GM12878 (cell line): Measurements from ENCODE around the gene EGFL8. TPM values are rescaled to one million over a fixed set of nuclear protein-coding genes. Genes with fewer than 3 reads are reported as not detected.

ENCODE experiments used
- ATAC-seq: fragments of 200-7000 bp; cut with Tn5 transposase; 3 replicates; pipeline ENCODE4 v1.9.1; 2020; ENCODE audit warnings: mild to moderate bottlenecking, moderate library complexity
- BruUV-seq: library from RNA; stranded (reverse); fragments of 400-500 nt; replicated peaks from 2 replicates; lab custom pipeline; 2021; lab: Mats Ljungman, UMichigan
- CTCF ChIA-PET: fragments of 300-600 bp; sonication (Branson Sonifier 250); formaldehyde crosslinking; extraction: SDS; loops from one replicate; lab custom pipeline; 2021; ENCODE audit warnings: inconsistent platforms; lab: Yijun Ruan, JAX
- POLR2A ChIA-PET: fragments of 350-600 bp; formaldehyde crosslinking; extraction: SDS; loops from one replicate; lab custom pipeline; 2021; ENCODE audit warnings: inconsistent platforms; lab: Charles Lee
- RAD21 ChIA-PET: fragments of 300-600 bp; sonication (Branson Sonifier 250); formaldehyde crosslinking; loops from one replicate; lab custom pipeline; 2023; ENCODE audit warnings: antibody characterized with exemption; ENCODE audit not compliant: unreplicated experiment; lab: Charles Lee
- SMC1A ChIA-PET: fragments of 300-600 bp; sonication (Branson Sonifier 250); formaldehyde crosslinking; loops from one replicate; lab custom pipeline; 2023; ENCODE audit not compliant: unreplicated experiment, uncharacterized antibody; lab: Charles Lee
- DNase-seq: peaks from one replicate; pipeline ENCODE4 v3.0.0-alpha.2; 2011; ENCODE audit warnings: low read depth, low spot score
- FAIRE-seq: peaks from 3 replicates; lab custom pipeline; 2011; peaks lifted over from hg19 to GRCh38; lab: Jason Lieb, UNC
- H2AFZ ChIP-seq: 2 replicates; pipeline ENCODE4 v1.6.0; 2011; ENCODE audit warnings: low read depth, low read length, control low read depth; ENCODE audit not compliant: control insufficient read depth
- H3K27ac ChIP-seq: 2 replicates; pipeline ENCODE4 v1.5.1; 2011; ENCODE audit warnings: control low read depth; ENCODE audit not compliant: control insufficient read depth, insufficient read depth
- H3K27me3 ChIP-seq, 2 experiments: replicated peaks in 1 of 2; 2 replicates each; pipeline versions ENCODE4 v1.6.0 to v1.6.1; 2011; ENCODE audit warnings: low read length in 1 of 2; ENCODE audit not compliant: control insufficient read depth in 2 of 2, insufficient read depth in 2 of 2
- H3K36me3 ChIP-seq, 2 experiments: 2 replicates each; pipeline ENCODE4 v1.5.1; 2011; ENCODE audit warnings: low read length in 1 of 2; ENCODE audit not compliant: control insufficient read depth in 2 of 2, insufficient read depth in 2 of 2
- H3K4me1 ChIP-seq: 2 replicates; pipeline ENCODE4 v1.6.1; 2011; ENCODE audit warnings: mild to moderate bottlenecking, low read length, moderate library complexity, mixed read lengths; ENCODE audit not compliant: control insufficient read depth, insufficient read depth
- H3K4me2 ChIP-seq: 2 replicates; pipeline ENCODE4 v1.6.0; 2011; ENCODE audit warnings: control low read depth; ENCODE audit not compliant: control insufficient read depth, insufficient read depth
- H3K4me3 ChIP-seq: fragments of 200-600 bp; sonication (generic); 2 replicates; pipeline ENCODE4 v1.5.1; 2016
- H3K79me2 ChIP-seq: 2 replicates; pipeline ENCODE4 v1.6.0; 2011; ENCODE audit warnings: low read length; ENCODE audit not compliant: control insufficient read depth, insufficient read depth
- H3K9ac ChIP-seq: 2 replicates; pipeline ENCODE4 v1.8.0; 2011; ENCODE audit warnings: low read length, control low read depth, mixed read lengths; ENCODE audit not compliant: control insufficient read depth, insufficient read depth
- H3K9me3 ChIP-seq: replicated peaks from 3 replicates; pipeline ENCODE4 v1.5.1; 2011; ENCODE audit warnings: mild to moderate bottlenecking, low read length; ENCODE audit not compliant: control insufficient read depth, insufficient read depth
- H4K20me1 ChIP-seq: 2 replicates; pipeline ENCODE4 v1.6.0; 2011; ENCODE audit not compliant: control insufficient read depth, insufficient read depth
- BRCA1 ChIP-seq: IDR thresholded peaks from 2 replicates; pipeline ENCODE4 v1.6.1; 2011; ENCODE audit warnings: low read depth, low read length, improper control_type of control experiment
- CREM ChIP-seq: IDR thresholded peaks from 2 replicates; pipeline ENCODE4 v1.6.1; 2014; ENCODE audit warnings: antibody characterized with exemption, low read depth
- E2F4 ChIP-seq: IDR thresholded peaks from 2 replicates; pipeline ENCODE4 v1.6.1; 2012; ENCODE audit warnings: low read depth, low read length, improper control_type of control experiment
- PML ChIP-seq: IDR thresholded peaks from 2 replicates; pipeline ENCODE4 v1.6.1; 2012; ENCODE audit warnings: low read length, inconsistent platforms
- SREBF1 ChIP-seq: IDR thresholded peaks from 2 replicates; pipeline ENCODE4 v1.6.1; 2012; ENCODE audit warnings: mild to moderate bottlenecking, low read length
- SREBF2 ChIP-seq: IDR thresholded peaks from 2 replicates; pipeline ENCODE4 v1.6.1; 2012; ENCODE audit warnings: mild to moderate bottlenecking, low read length
- TBL1XR1 ChIP-seq: IDR thresholded peaks from 2 replicates; pipeline ENCODE4 v1.6.1; 2012; ENCODE audit warnings: low read depth, low read length, improper control_type of control experiment
- ZNF217 ChIP-seq: fragments of 450-650 bp; IDR thresholded peaks from 2 replicates; pipeline ENCODE4 v1.6.1; 2017; ENCODE audit warnings: antibody characterized with exemption, mild to moderate bottlenecking
- WGBS: methylation state at CpG from one replicate; pipeline ENCODE4 v1.1.6; 2016; ENCODE audit warnings: low lambda C conversion rate; ENCODE audit not compliant: insufficient replicate concordance, insufficient coverage; ENCODE audit errors: missing lambda C conversion rate; 5-methylcytosine and 5-hydroxymethylcytosine counted together
- in situ Hi-C: fragments of 300-500 bp; cut with MboI; formaldehyde crosslinking; loops from 9 replicates; pipeline ENCODE4 v1.14.3; 2018; ENCODE audit warnings: mixed read lengths
- intact Hi-C: fragments of 100-400 bp; cut with micrococcal nuclease; formaldehyde crosslinking; loops from one replicate; pipeline ENCODE4 v1.14.2; 2022; ENCODE audit not compliant: unreplicated experiment
- polyA plus RNA-seq, 11 experiments: library from polyadenylated mRNA; depleted of rRNA in 4 of 11; unstranded in 6 of 11; stranded (reverse) in 5 of 11; fragments of >200 nt; fragmentation: Nextera tagmentation in 4 of 11; fragmentation: Illumina TruSeq in 1 of 11; extraction: Ambion mirVana in 4 of 11; extraction: Trizol in 1 of 11; gene quantifications; 1 replicate in 1 of 11; 2 replicates in 10 of 11; pipeline versions ENCODE4 v1.2.1 to v1.2.3, GENCODE V29; 2011 to 2016; ENCODE audit warnings: inconsistent platforms in 2 of 11, missing spikeins in 2 of 11, low read depth in 1 of 11
- total RNA-seq, 4 experiments: library from RNA; depleted of rRNA in 3 of 4; stranded (reverse); fragments of >200 nt in 3 of 4; fragmentation: Illumina TruSeq in 1 of 4; extraction: Trizol in 1 of 4; gene quantifications; 2 replicates each; pipeline versions ENCODE4 v1.2.1 to v1.2.3, GENCODE V29; 2013 to 2021

Gene EGFL8
- total and polyA plus RNA-seq, 10 of the 15 experiments (the other 5 are each of a cell fraction or from before 2014, with no cell fraction given), result 0.07 to 3.5 (median 1.4) TPM

GRCh38 chr6:32202186-32202585, 37.8 kb downstream of the EGFL8 start:
- ATAC-seq (no peak), FAIRE-seq (no peak), DNase-seq (no peak)
- WGBS, result 57% methylated on average over 9 of the region's 9 CpGs
- H3K4me2 ChIP-seq, result no peak overlapping the region
- no peak overlapping the region for H3K9ac ChIP-seq
- intact Hi-C loops, result no loop called here
- peaks cover 3% of the 10 kb centered on the region for H3K4me1 ChIP-seq
- ChIA-PET CTCF (interaction anchor here (0.6 kb wide), 1 partner anchor 83 kb away, joined by 3 read pairs; no protein-coding TSS in a partner anchor), SMC1A (no interaction called here), RAD21 (no interaction called here), POLR2A (no interaction called here)
- in situ Hi-C loops, result no loop called here
- H3K9me3 ChIP-seq, result no peaks in the 10 kb centered on the region
- H2AFZ ChIP-seq, result no peak overlapping the region
- BruUV-seq, result no TSS peak
- no peak for TF ChIP-seq E2F4
- no peak for TF ChIP-seq ZNF217
- no peak for TF ChIP-seq TBL1XR1
- no peak for TF ChIP-seq SREBF2
- TF ChIP-seq SREBF1, result no peak
- TF ChIP-seq PML, result no peak
- TF ChIP-seq BRCA1, result no peak
- TF ChIP-seq CREM, result no peak
- no peaks in the 10 kb centered on the region for H4K20me1 ChIP-seq
- H3K27ac ChIP-seq, result no peak overlapping the region
- no peaks in the 10 kb centered on the region for H3K27me3 ChIP-seq
- no peak overlapping the region for H3K4me3 ChIP-seq
- H3K36me3 ChIP-seq, result no peaks in the 10 kb centered on the region
- no peaks in the 10 kb centered on the region for H3K79me2 ChIP-seq
